Dendritic cell treated with granulocyte-macrophage colony-stimulating factor and Interleukin-4, amounts not matched to agents 40 ng/mL and 50 ng/mL, for 4 days (primary cell): Measurements from ENCODE around the gene KLHL14.
"Not testable (repeated sequence)": the region's sequence is repeated elsewhere in the genome, so short reads cannot be mapped to it uniquely, and the experiment has no call there.

ENCODE experiments used
- H3K27ac Mint-ChIP-seq: one replicate; pipeline ENCODE4 v1.8.0; 2022; ENCODE audit warnings: mild to moderate bottlenecking, mixed read lengths
- H3K27me3 Mint-ChIP-seq: one replicate; pipeline ENCODE4 v1.8.0; 2022; ENCODE audit warnings: mild to moderate bottlenecking, mixed read lengths
- H3K36me3 Mint-ChIP-seq: one replicate; pipeline ENCODE4 v1.8.0; 2022; ENCODE audit warnings: low read depth, mixed read lengths
- H3K4me1 Mint-ChIP-seq: one replicate; pipeline ENCODE4 v1.8.0; 2022; ENCODE audit warnings: low read depth, mixed read lengths
- H3K4me3 Mint-ChIP-seq: one replicate; pipeline ENCODE4 v1.8.0; 2022; ENCODE audit warnings: mild to moderate bottlenecking, moderate library complexity, mixed read lengths
- H3K9me3 Mint-ChIP-seq: one replicate; pipeline ENCODE4 v1.8.0; 2022; ENCODE audit warnings: mixed read lengths
- intact Hi-C: fragments of 100-400 bp; cut with micrococcal nuclease; formaldehyde crosslinking; loops from one replicate; pipeline ENCODE4 v1.15.0; 2022

KLHL14 gene

GRCh38 chr18:32684096-32684495 lies 88.7 kb downstream of the KLHL14 start:
- Mint-ChIP-seq H3K4me1 (no peaks in the 10 kb centered on the region), H3K36me3 (no peaks in the 10 kb centered on the region), H3K4me3 (no peak overlapping the region), H3K27ac (no peak overlapping the region), H3K27me3 (no peaks in the 10 kb centered on the region), H3K9me3 (no peaks in the 10 kb centered on the region)
- intact Hi-C loops: no loop called here

DNA sequence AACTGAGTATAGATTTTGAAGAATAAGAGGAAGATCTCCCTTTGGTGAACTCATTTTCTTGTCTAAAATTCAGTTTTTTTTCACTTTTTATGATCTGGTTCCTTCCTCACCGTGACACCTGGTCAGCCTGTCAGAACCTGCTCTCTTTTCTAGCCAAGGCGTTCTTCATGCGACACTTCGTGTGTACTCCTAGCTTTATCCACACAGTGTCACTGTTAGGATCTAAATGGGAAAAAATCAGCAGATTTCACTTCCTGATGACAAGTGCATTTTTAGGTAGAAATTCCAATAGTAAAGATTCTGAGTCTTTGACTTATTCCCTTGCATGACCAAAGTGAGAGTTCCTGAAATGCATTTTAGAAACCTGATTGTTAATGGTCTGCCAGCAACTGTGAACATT lies 89.8 kb downstream of the KLHL14 start:
- H3K27me3 Mint-ChIP-seq: no peaks in the 10 kb centered on the region
- no peaks in the 10 kb centered on the region for H3K4me1 Mint-ChIP-seq
- H3K27ac Mint-ChIP-seq: no peak overlapping the region
- no peak overlapping the region for H3K4me3 Mint-ChIP-seq
- intact Hi-C loops: no loop called here
- H3K36me3 Mint-ChIP-seq: no peaks in the 10 kb centered on the region
- H3K9me3 Mint-ChIP-seq: no peaks in the 10 kb centered on the region

DNA sequence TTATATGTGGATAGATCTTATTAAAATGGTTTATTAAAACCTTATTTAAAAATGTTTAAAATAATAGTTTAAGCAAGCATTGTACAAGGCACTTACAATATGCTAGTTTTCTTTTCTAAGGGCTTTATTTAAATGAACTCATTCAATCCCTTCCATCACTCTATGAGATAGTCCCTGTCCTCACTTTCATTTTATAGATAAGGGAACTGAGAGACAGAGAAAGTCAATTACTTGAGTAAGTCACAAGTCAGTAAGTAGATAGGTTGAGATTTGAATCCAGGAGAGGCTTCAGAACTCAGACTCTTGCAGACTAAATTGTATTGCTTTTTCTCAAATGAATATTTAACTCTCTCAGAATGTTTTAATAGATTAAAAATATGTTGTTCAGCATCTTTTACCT lies 95.2 kb downstream of the KLHL14 start:
- Mint-ChIP-seq H3K27me3 (no peaks in the 10 kb centered on the region), H3K4me3 (no peak overlapping the region), H3K27ac (no peak overlapping the region), H3K9me3 (no peaks in the 10 kb centered on the region), H3K4me1 (no peaks in the 10 kb centered on the region), H3K36me3 (no peaks in the 10 kb centered on the region)
- intact Hi-C loops: no loop called here

GRCh38 chr18:32674491-32674890 lies 98.3 kb downstream of the KLHL14 start:
- no peak overlapping the region for H3K27ac Mint-ChIP-seq
- H3K36me3 Mint-ChIP-seq: no peaks in the 10 kb centered on the region
- intact Hi-C loops: no loop called here

GRCh38 chr18:32672398-32672797 lies 100.4 kb downstream of the KLHL14 start:
- Mint-ChIP-seq H3K4me3 (no peak overlapping the region), H3K9me3 (no peaks in the 10 kb centered on the region), H3K27ac (no peak overlapping the region), H3K4me1 (no peaks in the 10 kb centered on the region), H3K27me3 (no peaks in the 10 kb centered on the region), H3K36me3 (no peaks in the 10 kb centered on the region)
- intact Hi-C loops: no loop called here

More at GRCh38 chr18:32674491-32674890, 98.3 kb downstream of the KLHL14 start:
- H3K4me3 Mint-ChIP-seq: no peak overlapping the region
- no peaks in the 10 kb centered on the region for H3K4me1 Mint-ChIP-seq
- no peaks in the 10 kb centered on the region for H3K9me3 Mint-ChIP-seq
- H3K27me3 Mint-ChIP-seq: no peaks in the 10 kb centered on the region

DNA sequence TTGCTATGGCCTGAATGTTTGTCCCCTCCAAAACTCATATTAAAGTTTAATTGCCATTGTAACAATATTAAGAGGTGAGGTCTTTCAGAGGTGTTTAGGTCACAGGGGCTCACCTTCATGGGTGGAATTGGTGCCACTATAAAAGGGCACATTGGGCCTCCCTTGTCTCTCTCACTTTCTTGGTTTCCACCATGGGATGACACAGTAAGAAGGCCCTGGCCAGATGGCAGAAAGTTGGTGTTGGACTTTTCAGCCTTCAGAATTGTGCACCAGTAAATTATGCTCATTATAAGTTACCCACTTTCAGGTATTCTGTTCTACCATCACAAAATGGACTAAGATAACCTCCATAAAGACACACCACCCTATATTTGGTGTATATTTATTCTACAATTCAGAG lies 102.1 kb downstream of the KLHL14 start:
- Mint-ChIP-seq H3K4me3 (no peak overlapping the region), H3K9me3 (no peaks in the 10 kb centered on the region), H3K4me1 (no peaks in the 10 kb centered on the region), H3K27me3 (no peaks in the 10 kb centered on the region), H3K36me3 (no peaks in the 10 kb centered on the region), H3K27ac (no peak overlapping the region)
- intact Hi-C loops: no loop called here

GRCh38 chr18:32669549-32670165 lies 103.2 kb downstream of the KLHL14 start:
- Mint-ChIP-seq H3K4me3 (no peak overlapping the region), H3K27ac (no peak overlapping the region), H3K4me1 (no peaks in the 10 kb centered on the region), H3K9me3 (no peaks in the 10 kb centered on the region), H3K36me3 (no peaks in the 10 kb centered on the region), H3K27me3 (no peaks in the 10 kb centered on the region)
- intact Hi-C loops: no loop called here

- no peak overlapping the region for H3K27ac Mint-ChIP-seq
- no peaks in the 10 kb centered on the region for H3K27me3 Mint-ChIP-seq
- H3K4me3 Mint-ChIP-seq: no peak overlapping the region
- no peaks in the 10 kb centered on the region for H3K36me3 Mint-ChIP-seq
- H3K4me1 Mint-ChIP-seq: no peaks in the 10 kb centered on the region
- intact Hi-C loops: no loop called here
- H3K9me3 Mint-ChIP-seq: no peaks in the 10 kb centered on the region
Observed at GRCh38 chr18:32668956-32669355, 103.9 kb downstream of the KLHL14 start.

GRCh38 chr18:32661486-32662299 lies 111.1 kb downstream of the KLHL14 start:
- Mint-ChIP-seq H3K27me3 (no peaks in the 10 kb centered on the region), H3K36me3 (no peaks in the 10 kb centered on the region), H3K4me3 (no peak overlapping the region), H3K4me1 (no peaks in the 10 kb centered on the region), H3K9me3 (peaks cover 2% of the 10 kb centered on the region), H3K27ac (no peak overlapping the region)
- intact Hi-C loops: no loop called here

- H3K27me3 Mint-ChIP-seq, intact Hi-C loops, H3K4me3 Mint-ChIP-seq, H3K4me1 Mint-ChIP-seq, H3K36me3 Mint-ChIP-seq, H3K27ac Mint-ChIP-seq: not testable (repeated sequence)
- H3K9me3 Mint-ChIP-seq: peaks cover 18% of the 10 kb centered on the region
Observed at GRCh38 chr18:32654507-32654906, 118.3 kb downstream of the KLHL14 start.

- H3K36me3 Mint-ChIP-seq, H3K4me3 Mint-ChIP-seq, H3K27me3 Mint-ChIP-seq, H3K27ac Mint-ChIP-seq, H3K9me3 Mint-ChIP-seq, intact Hi-C loops, H3K4me1 Mint-ChIP-seq: not testable (repeated sequence)
Observed at GRCh38 chr18:32637659-32638058, 135.2 kb downstream of the KLHL14 start.

DNA sequence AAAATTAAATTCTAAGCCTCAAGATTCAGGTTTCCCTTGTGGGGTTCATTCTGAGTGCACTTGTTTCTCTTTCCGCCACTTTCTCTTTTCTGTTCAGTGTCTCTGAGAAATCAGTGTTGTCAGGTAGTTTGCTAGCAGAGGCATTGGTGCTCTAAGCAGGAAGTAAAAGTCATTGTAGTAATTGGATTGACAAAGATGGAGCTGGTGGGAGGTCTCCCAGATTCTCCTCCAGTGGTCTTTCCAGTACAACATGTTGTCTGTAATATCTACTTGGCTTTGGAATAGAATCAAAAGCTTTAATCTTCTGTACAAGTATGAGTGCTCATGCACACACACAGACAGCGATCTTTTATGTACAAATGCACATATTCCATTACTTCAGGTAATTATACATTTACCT lies 135.6 kb downstream of the KLHL14 start:
- H3K4me1 Mint-ChIP-seq: no peaks in the 10 kb centered on the region
- no peak overlapping the region for H3K4me3 Mint-ChIP-seq
- intact Hi-C loops: no loop called here
- no peaks in the 10 kb centered on the region for H3K27me3 Mint-ChIP-seq
- no peaks in the 10 kb centered on the region for H3K9me3 Mint-ChIP-seq
- H3K36me3 Mint-ChIP-seq: no peaks in the 10 kb centered on the region
- H3K27ac Mint-ChIP-seq: no peak overlapping the region

GRCh38 chr18:32634876-32635431 lies 137.9 kb downstream of the KLHL14 start:
- Mint-ChIP-seq H3K27ac (no peak overlapping the region), H3K9me3 (peaks cover 12% of the 10 kb centered on the region), H3K4me3 (no peak overlapping the region), H3K4me1 (no peaks in the 10 kb centered on the region), H3K27me3 (no peaks in the 10 kb centered on the region), H3K36me3 (no peaks in the 10 kb centered on the region)
- intact Hi-C loops: no loop called here

DNA sequence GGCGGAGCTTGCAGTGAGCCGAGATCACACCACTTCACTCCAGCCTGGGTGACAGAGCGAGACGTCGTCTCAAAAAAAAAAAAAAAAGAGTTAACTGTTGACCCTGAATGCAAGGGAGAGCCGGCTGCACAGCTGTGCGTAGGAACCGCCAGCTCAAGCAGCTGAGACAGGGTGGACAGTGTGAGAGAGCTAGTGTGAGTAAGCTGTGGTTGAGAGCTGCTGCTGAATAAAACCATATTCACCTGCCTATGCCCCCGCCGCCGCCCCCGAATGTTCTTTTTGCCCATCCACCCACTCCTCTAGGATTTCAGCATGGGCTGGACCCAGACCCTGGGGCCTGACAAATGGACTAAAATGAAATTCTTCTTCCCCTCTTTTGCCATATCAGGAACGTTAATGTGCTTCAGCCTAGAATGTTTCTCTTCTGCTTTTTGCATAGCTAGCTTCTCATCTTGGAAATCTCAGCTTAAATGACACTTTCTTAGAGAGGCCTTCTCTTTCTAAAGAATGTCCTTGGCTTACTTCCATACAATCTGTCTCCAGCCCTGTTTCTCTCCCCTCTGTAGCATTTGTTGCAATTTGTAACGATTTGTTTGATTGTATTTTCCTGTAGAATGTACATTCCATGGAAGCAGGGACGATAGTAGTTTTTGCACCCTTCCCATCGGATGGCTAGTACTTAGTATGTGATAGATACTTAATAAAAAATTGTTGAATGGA lies 142.7 kb downstream of the KLHL14 start:
- Mint-ChIP-seq H3K4me1 (no peaks in the 10 kb centered on the region), H3K9me3 (peaks cover 22% of the 10 kb centered on the region), H3K4me3 (no peak overlapping the region), H3K27ac (no peak overlapping the region), H3K36me3 (no peaks in the 10 kb centered on the region), H3K27me3 (no peaks in the 10 kb centered on the region)
- intact Hi-C loops: no loop called here
